ENCODE measurements around the gene LRP10. TPM values are rescaled to one million over a fixed set of nuclear protein-coding genes. Genes with fewer than 3 reads are reported as not detected.

The LRP10 gene
- polyA plus RNA-seq, 1 donor from 2014 or later = 0.22 TPM

- H3K27me3 ChIP-seq (ENCODE audit: insufficient read depth, low read depth, low read length) = no peaks in the 10 kb centered on the region
- peak within 1 kb of the TSS; percentile 86 for H3K9ac ChIP-seq (ENCODE audit: low read length)
- peaks cover 14% of the 10 kb centered on the region for H3K79me2 ChIP-seq (replicated peaks; ENCODE audit: insufficient read depth, low read length)
- peak within 1 kb of the TSS; percentile 83 for H2AFZ ChIP-seq (ENCODE audit: low read depth, low read length)
- no peaks in the 10 kb centered on the region for H3K9me2 ChIP-seq (ENCODE audit: insufficient read depth, low read length)
- peaks cover 6% of the 10 kb centered on the region for H3F3A ChIP-seq (ENCODE audit: insufficient read depth, low read length, poor library complexity, severe bottlenecking)
- TF ChIP-seq POLR2AphosphoS5 (IDR thresholded peaks at IDR 0.05) (peak; percentile 88), RAD21 (conservative IDR thresholded peaks at IDR 0.05) (no peak), EZH2 (IDR thresholded peaks at IDR 0.05; ENCODE audit: borderline replicate concordance, insufficient read depth, low read length, poor library complexity, severe bottlenecking) (no peak), CTCF (IDR thresholded peaks at IDR 0.05; ENCODE audit: poor library complexity, severe bottlenecking) (peak; percentile 45), MXI1 (conservative IDR thresholded peaks at IDR 0.05; ENCODE audit: poor library complexity, severe bottlenecking) (peak; percentile 98), EP300 (conservative IDR thresholded peaks at IDR 0.05; ENCODE audit: poor library complexity, severe bottlenecking) (peak; percentile 54), TAF1 (IDR thresholded peaks at IDR 0.05; ENCODE audit: low read depth) (peak; percentile 30), SMC3 (conservative IDR thresholded peaks at IDR 0.05; ENCODE audit: poor library complexity) (no peak)
- TF ChIP-seq, protein P1, sequence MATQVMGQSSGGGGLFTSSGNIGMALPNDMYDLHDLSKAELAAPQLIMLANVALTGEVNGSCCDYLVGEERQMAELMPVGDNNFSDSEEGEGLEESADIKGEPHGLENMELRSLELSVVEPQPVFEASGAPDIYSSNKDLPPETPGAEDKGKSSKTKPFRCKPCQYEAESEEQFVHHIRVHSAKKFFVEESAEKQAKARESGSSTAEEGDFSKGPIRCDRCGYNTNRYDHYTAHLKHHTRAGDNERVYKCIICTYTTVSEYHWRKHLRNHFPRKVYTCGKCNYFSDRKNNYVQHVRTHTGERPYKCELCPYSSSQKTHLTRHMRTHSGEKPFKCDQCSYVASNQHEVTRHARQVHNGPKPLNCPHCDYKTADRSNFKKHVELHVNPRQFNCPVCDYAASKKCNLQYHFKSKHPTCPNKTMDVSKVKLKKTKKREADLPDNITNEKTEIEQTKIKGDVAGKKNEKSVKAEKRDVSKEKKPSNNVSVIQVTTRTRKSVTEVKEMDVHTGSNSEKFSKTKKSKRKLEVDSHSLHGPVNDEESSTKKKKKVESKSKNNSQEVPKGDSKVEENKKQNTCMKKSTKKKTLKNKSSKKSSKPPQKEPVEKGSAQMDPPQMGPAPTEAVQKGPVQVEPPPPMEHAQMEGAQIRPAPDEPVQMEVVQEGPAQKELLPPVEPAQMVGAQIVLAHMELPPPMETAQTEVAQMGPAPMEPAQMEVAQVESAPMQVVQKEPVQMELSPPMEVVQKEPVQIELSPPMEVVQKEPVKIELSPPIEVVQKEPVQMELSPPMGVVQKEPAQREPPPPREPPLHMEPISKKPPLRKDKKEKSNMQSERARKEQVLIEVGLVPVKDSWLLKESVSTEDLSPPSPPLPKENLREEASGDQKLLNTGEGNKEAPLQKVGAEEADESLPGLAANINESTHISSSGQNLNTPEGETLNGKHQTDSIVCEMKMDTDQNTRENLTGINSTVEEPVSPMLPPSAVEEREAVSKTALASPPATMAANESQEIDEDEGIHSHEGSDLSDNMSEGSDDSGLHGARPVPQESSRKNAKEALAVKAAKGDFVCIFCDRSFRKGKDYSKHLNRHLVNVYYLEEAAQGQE (IDR thresholded peaks at IDR 0.05; ENCODE audit: borderline replicate concordance) = peak; percentile 65
- H3K36me3 ChIP-seq (ENCODE audit: insufficient read depth, low read length) = no peaks in the 10 kb centered on the region
- no peaks in the 10 kb centered on the region for H3K9me3 ChIP-seq (ENCODE audit: low read length)
- H3K27ac ChIP-seq (ENCODE audit: low read length) = peak within 1 kb of the TSS; percentile 95
- peak within 1 kb of the TSS; percentile 89 for H3K4me3 ChIP-seq (ENCODE audit: low read length)
- no peaks in the 10 kb centered on the region for H4K20me1 ChIP-seq (ENCODE audit: insufficient read depth)
- peak within 1 kb of the TSS; percentile 96 for H3K4me2 ChIP-seq (ENCODE audit: low read length)
These were observed 57.8 kb downstream of the LRP10 start, which contains the start of gene PRMT5 for GRCh38 chr14:22929104-22929960. TSS of gene PRMT5 (minus strand) at chr14:22929376. CDS start at chr14:22929361, 15 bp downstream.

DNA sequence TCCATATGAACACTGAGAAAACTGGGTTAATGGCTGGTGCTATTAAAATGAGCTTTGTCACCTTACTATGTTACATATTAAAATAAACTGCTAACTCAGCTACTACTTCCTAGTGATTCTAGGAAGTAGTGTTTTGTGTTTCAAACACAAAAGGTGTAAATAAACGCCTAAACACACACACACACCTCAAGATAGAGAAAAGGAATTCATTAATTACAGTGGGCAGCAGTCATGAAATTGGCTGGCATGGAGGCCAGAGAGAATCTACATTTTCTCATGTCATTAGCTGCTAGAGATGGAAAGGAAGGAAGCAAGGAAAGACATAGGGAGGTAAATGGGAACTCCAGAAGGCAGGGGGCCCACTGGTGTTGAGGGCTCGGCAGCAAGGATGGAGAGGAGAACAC, 58.4 kb downstream of the LRP10 start:
- H3K27ac ChIP-seq (ENCODE audit: low read length) = peak overlapping the region; percentile 95
- no peak for TF ChIP-seq RAD21 (conservative IDR thresholded peaks at IDR 0.05)
- TF ChIP-seq, protein P1 (IDR thresholded peaks at IDR 0.05; ENCODE audit: borderline replicate concordance) = peak; percentile 65
- peak overlapping the region; percentile 96 for H3K4me2 ChIP-seq (ENCODE audit: low read length)
- peaks cover 14% of the 10 kb centered on the region for H3K79me2 ChIP-seq (replicated peaks; ENCODE audit: insufficient read depth, low read length)
- no peaks in the 10 kb centered on the region for H3K9me2 ChIP-seq (ENCODE audit: insufficient read depth, low read length)
- peak overlapping the region; percentile 77 for H2AFZ ChIP-seq (ENCODE audit: low read depth, low read length)
- H3F3A ChIP-seq (ENCODE audit: insufficient read depth, low read length, poor library complexity, severe bottlenecking) = peaks cover 6% of the 10 kb centered on the region
- no peaks in the 10 kb centered on the region for H3K27me3 ChIP-seq (ENCODE audit: insufficient read depth, low read depth, low read length)
- H3K4me3 ChIP-seq (ENCODE audit: low read length) = peak overlapping the region; percentile 89
- no peaks in the 10 kb centered on the region for H3K9me3 ChIP-seq (ENCODE audit: low read length)
- peak overlapping the region; percentile 79 for H3K9ac ChIP-seq (ENCODE audit: low read length)
- no peaks in the 10 kb centered on the region for H4K20me1 ChIP-seq (ENCODE audit: insufficient read depth)
- no peaks in the 10 kb centered on the region for H3K36me3 ChIP-seq (ENCODE audit: insufficient read depth, low read length)

Data from neural cell (in vitro differentiated cells).